RPMI7951 (cell line): Measurements from ENCODE around the gene TWF2. TPM values are rescaled to one million over a fixed set of nuclear protein-coding genes. Genes with fewer than 3 reads are reported as not detected.

ENCODE experiments used
- DNase-seq: peaks from one replicate; pipeline ENCODE4 v3.0.0-alpha.2; 2012; ENCODE audit warnings: low read depth
- total RNA-seq: library from RNA; depleted of rRNA; stranded (reverse); fragments of >200 nt; shearing (Covaris generic); gene quantifications from 2 replicates; pipeline ENCODE4 v1.2.3, GENCODE V29; 2014

The TWF2 gene
- total RNA-seq, 1 experiment from 2014 or later = 131 TPM

DNA sequence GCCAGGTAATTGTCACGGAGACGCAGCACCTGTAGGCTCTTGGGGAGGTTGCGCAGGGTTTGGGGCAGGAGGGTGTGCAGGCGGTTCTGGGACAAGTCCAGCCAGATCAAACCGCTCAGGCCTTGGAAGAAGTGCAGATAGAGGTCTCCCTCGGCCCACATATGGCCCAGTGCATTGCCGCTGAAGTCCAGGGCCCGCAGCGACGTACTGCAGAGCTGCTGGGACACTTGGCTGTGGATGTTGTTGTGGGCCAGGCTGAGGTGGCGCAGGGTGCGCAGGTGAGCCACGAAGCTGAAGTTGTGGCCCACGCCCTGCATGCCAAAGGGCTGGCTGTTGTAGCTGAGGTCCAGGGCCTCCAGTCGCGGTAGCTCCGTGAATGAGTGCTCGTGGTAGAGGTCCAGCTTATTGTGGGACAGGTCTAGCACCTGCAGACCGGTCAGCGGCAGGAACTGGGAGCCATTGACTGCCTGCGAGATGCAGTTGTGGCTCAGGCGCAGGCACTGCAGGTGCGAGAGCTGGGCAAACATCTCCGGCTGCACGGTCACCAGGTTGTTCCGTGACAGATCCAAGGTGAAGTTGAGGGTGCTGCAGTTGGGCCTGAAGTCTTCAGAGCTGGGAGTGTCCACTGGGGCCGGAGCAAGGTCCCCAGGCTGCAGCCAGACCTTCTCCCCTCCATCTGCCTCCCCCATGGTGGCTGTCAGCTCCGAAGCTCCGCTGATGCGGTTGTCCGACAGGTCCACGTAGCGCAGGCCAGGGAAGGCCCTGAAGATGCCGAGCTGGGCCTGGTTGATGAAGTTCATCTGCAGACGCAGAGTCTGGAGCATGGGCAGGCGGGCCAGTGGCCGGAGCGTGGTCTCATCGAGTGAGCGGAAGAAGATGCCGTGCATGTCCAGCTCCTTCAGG lies 16.4 kb downstream of the TWF2 start:
- no peak for DNase-seq

DNA sequence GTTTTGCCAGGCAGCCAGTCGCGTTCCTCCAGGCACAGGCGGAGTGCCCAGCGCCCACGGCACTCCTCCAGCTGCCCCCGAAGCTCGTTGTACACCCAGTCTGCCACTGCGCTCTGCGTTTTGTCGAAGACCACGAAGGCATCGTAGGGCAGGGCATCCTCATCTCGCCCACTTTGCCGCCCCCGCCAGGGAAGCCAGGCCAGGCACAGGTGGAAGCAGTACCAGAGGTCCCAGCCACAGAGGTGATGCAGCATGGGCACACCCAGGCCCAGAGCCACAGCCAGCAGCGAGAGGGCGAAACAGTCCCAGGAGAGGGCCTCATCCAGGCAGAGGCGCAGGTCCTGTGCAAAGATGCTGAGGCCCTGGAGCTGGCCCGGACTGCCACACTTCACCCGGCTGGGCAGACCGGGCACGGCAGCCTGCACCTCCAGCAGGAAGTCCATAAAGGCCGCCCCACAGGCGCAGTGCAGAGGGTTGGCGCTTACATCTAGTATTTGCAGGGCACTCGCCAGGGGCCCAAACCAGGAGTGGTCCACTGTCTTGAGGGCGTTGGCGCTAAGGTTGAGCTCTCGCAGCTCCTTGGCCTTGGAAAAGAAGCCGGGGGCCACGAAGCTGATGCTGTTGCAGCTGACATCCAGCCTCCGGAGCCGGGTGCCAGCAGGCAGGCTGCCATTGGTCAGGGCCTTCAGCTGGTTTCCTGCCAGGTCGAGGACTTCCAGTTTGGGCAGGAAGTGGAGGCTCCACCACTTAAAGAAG lies 17.2 kb downstream of the TWF2 start:
- no peak for DNase-seq

GRCh38 chr3:52221141-52221562 lies 17.8 kb downstream of the TWF2 start:
- DNase-seq = no peak

DNA sequence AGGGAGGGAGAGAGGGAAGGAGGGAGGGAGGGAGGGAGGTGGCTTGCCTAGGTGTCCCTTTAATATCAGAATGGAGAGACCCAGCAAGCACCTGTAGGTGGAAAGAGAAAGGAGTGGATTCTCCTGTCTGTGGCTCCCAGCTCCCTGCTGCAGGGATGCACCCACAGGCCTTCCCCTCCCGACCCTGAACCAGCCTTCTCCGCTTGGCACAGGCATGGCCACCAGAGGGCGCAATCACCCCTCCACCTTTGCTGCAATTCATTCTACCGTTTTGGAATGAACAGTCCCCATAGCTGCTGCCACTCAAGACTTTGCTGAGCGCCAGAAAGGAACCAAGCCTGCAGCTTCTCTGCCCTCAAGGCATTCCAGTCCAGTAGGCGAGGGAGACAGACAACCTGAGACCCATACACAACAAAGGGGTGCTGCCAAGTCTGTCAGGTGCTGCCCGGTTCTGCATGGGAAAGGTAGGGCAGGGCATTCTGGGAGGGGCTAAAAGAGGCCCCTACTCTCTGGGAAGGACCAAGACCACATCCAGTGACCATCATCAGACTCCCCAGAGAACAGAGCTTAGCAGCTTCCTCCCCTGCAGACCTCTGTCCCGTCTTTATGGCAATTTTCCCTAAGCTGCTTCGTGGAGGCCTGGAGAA lies 18.5 kb downstream of the TWF2 start:
- DNase-seq = peak; percentile 74

GRCh38 chr3:52218937-52219650 lies 19.9 kb downstream of the TWF2 start:
- no peak for DNase-seq

DNA sequence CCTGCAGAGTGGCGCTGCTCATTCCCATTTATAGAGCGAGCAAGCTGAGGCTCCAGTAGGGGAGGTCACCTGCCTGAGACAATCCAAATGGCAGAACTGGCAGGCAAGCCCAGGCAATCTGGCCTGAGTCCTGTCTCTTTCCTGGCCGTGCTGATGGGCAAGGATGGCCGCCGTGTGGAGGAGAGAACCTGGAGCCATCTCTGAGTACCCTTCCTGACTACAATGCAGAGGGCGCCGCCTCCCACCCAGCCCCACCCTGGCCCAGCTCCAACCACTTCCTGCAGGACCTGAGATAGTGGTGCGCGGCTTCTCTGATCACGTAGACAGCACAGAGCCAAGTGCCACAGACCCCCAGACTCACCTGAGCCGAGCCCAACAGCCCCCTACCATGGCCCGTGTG lies 20.5 kb downstream of the TWF2 start:
- no peak for DNase-seq

DNA sequence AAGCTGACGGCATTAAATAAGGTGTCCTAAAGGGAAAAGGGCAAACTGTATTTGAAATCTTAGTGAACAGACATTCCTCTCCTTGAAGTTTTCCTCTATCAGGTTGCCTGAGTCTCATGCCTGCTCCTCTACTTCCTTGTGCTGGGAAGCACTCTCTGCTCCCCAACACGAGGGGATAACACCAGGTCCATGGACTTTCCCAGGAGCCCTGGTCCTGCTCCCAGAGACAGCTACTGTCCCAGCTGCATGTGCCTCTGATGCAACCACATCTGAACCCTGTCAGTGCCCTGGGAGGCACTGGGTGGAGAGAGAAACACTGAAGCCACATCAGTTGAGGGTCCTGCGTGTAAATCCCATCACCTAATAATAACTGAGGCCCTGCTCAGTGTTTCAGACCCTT lies 20.9 kb downstream of the TWF2 start:
- no peak for DNase-seq

DNA sequence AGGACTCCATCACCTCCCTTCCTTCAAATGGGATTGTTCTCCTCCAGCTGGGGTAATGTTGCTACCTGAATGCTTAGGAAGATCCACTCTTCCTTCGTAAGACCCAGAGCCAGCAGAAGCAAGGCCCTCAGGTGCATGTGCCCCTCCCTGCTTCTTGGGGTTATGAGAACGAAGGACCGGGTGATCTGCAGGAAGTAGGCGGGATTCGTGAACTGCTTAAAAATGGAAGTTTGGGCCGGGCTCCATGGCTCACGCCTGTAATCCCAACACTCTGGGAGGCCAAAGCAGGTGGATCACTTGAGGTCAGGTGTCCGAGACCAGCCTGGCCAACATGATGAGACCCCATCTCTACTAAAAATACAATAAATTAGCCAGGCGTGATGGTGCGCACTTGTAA lies 21.6 kb downstream of the TWF2 start:
- no peak for DNase-seq

DNA sequence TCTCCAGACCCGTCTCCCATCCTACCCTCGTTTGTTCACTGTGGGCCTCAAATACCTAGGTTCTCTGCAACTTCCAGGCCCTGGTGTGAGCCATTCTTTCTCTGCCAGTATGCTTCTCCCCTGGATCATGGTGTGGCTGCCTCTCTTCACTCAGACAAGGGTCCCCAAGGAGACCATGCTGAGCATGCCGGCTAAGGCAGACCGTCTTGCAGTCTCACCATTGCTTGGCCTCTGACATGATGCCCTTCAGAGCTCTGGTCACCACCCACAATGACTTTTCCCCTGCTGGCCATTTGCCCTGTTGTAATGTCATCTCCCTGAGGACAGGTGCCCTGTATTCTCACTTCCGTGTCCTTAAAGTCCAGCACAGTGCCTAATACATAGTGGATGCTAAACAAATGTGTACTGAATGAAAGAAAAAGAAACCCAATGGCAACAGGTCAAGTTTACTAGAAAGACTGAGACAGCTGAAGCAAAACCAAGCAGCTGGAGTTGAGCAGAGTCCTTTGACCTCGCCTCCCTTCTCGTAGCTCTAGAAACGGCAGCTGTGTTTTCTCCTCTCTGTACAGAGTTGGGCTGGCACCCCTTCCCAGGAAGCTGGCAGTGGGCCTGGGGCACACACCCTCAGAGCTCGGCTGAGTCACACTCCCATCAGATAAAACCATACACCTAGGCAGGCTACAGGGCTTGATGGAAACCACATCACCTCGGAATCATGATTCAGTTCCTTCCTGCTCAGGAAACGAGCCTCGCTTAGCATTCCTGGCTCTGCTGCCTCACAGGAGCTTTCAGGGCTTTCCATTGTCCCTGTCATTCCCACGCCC lies 22.2 kb downstream of the TWF2 start:
- DNase-seq = peak; percentile 97

- no peak for DNase-seq
Measured at GRCh38 chr3:52215351-52215750, 23.6 kb downstream of the TWF2 start.

DNA sequence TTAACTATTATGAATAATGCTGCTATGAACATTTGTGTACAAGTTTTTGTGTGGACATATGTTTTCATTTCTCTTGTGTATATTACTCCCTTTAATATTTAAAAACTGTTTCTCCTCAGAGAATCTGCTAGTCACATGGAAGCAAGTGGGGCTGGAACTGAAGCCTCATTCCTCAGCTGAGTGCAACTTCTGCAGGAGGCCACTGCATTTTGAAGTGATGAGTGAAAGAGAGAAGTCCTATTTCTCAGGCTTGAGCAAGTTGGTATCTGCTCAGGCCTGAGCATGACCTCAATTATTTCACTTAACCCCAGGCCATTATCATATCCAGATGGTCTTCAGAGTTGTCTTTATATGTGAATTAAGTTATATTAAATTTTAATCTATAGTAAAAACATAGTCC lies 25.1 kb downstream of the TWF2 start:
- no peak for DNase-seq

- DNase-seq = no peak
Measured at GRCh38 chr3:52213005-52213404, 26.0 kb downstream of the TWF2 start.

DNA sequence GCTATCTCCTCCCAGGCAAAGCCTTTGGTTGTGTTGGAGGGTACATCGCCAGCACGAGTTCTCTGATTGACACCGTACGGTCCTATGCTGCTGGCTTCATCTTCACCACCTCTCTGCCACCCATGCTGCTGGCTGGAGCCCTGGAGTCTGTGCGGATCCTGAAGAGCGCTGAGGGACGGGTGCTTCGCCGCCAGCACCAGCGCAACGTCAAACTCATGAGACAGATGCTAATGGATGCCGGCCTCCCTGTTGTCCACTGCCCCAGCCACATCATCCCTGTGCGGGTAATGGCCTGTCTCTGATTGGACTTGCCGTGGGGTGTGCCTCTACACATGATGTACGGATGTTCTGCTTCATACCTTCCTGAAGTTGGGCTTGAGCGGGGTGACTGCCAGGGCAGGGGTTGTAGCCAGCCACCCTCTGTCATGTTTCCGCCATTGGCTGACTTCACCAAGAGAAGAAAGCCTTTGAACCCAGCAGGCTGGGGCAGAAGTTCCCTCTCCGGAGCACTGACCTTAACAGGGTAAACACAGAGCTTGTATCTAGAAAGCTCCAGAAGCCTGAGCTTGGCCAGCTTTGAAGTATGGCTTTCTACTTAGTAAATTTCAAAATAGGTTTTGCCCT lies 27.6 kb downstream of the TWF2 start:
- no peak for DNase-seq

- DNase-seq = no peak
Measured at GRCh38 chr3:52210550-52211046, 28.4 kb downstream of the TWF2 start.

DNA sequence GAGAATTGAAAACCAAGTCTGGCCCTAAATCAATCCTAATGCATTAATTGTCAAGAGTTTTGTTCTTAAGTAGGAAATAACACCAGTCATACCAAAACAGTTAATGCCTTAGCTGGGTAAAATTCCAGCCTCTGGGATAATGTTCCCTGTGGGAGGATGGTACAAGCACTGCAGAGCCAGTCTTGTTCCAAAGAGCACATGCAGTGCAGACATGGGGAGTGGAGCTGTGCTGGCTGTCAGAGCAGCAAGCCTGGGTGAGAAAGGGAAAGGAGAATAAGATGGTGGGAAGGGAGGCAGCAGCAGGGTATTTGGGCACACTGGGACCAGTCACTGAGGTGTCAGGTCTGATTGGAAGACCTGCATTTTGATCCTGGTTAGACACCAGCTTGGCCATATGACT lies 28.9 kb downstream of the TWF2 start:
- no peak for DNase-seq

DNA sequence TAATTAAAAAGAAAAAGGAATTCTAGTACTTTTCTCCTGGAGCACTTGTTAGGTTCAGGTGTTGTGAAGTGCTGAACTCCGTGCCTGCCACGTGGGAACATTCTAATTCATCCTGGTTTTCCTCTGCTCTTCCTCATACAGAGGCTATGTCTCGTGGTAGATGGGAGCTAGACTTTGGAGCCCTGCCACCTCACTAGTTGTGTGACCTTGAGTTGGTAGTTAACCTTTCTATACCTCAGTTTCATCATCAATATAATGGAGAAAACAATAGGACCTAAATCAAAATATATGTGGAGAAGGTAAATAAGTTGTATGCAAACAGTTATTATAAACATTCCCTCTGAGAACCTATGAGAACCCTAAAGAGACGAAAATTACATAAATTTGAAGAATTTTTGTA lies 30.4 kb downstream of the TWF2 start:
- DNase-seq = no peak

GRCh38 chr3:52205727-52206372 lies 33.1 kb downstream of the TWF2 start:
- peak; percentile 51 for DNase-seq

DNA sequence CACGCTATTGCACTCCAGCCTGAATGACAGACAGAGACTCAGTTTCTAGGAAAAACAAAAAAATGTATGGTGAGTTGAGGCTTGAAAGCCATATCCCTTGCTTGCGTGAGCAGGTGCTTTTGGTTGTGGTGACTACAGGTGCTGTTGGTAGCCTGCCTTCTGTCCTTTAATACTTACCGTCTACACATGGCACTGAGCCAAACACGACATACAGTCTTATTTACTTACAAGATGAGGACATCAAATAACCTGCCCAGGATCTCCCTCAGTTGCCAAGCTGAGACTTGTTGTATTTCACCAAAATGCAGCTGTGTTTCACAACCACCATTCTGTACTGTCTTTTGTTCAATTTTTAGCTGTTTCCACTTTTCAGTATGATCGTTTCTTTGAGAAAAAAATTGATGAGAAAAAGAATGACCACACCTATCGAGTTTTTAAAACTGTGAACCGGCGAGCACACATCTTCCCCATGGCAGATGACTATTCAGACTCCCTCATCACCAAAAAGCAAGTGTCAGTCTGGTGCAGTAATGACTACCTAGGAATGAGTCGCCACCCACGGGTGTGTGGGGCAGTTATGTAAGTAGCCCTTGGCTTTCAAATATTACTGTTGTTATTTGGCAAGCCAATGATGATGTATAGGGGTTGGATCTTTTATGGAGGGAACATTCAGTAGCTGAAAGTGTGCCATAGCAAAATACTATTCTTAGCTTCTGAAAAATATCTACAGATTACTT lies 34.5 kb downstream of the TWF2 start:
- DNase-seq = no peak

GRCh38 chr3:52203701-52204100 lies 35.3 kb downstream of the TWF2 start:
- no peak for DNase-seq
